Activated effector memory CD4-positive, alpha-beta T cell treated with anti-CD3 and anti-CD28 coated beads, Interleukin-2, amount 50 U/mL, for 16 hours (primary cell): ENCODE results near the gene FAM171A1.
"Not testable (repeated sequence)": the region's sequence is repeated elsewhere in the genome, so short reads cannot be mapped to it uniquely, and the experiment has no call there.

Source experiments
- DNase-seq: peaks from one replicate; pipeline ENCODE4 v3.0.0-alpha.2; 2020

Gene FAM171A1

DNA sequence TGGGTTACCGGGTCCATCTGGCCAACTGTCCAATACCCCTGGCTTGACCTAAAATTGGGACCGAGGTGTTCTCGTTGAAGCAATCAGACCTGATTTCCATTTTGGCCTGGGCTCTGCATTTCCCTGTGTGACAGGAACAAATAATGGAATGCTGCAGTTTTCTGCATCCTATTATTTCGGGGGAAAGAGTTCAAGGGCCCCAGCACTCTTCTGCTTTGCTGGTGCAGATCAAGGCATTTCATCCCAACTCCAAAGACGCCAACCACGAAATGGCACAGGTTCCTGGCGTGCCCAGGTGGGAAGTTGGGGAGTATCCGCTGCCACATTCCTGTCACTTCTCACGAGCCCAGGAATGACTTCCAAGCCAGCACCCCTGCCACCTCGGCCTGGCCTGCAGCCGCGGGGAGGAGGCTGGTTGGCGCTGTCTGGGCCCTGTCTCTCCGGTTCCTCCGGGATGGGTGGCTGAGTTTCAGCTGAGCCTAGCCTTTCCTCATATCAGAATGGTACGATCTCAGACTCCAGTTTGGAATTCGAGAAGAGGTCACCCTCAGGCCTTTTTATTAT lies 56.5 kb downstream of the FAM171A1 start:
- DNase-seq: no peak

DNA sequence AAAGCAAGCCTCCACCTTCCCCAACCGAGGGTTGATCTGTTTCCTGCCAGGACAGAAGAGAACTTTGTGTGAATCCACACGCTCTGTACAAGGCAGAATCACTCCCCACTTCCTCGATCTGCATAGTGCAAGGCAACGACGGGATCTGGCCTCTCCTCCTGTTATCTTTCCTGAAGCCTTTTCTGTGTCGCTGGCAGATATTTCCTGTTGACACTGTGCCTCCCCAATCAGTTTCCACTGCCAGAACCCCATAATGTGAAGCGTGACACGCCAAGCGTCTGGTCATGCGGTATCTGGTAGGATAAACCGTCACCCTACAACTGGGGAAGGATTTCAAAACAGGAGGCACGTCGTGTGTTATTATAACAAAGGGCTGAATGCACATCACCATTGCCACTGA lies 57.2 kb downstream of the FAM171A1 start:
- no peak for DNase-seq

GRCh38 chr10:15313047-15313446 lies 58.0 kb downstream of the FAM171A1 start:
- DNase-seq: no peak

GRCh38 chr10:15311569-15312280 lies 59.4 kb downstream of the FAM171A1 start:
- no peak for DNase-seq

DNA sequence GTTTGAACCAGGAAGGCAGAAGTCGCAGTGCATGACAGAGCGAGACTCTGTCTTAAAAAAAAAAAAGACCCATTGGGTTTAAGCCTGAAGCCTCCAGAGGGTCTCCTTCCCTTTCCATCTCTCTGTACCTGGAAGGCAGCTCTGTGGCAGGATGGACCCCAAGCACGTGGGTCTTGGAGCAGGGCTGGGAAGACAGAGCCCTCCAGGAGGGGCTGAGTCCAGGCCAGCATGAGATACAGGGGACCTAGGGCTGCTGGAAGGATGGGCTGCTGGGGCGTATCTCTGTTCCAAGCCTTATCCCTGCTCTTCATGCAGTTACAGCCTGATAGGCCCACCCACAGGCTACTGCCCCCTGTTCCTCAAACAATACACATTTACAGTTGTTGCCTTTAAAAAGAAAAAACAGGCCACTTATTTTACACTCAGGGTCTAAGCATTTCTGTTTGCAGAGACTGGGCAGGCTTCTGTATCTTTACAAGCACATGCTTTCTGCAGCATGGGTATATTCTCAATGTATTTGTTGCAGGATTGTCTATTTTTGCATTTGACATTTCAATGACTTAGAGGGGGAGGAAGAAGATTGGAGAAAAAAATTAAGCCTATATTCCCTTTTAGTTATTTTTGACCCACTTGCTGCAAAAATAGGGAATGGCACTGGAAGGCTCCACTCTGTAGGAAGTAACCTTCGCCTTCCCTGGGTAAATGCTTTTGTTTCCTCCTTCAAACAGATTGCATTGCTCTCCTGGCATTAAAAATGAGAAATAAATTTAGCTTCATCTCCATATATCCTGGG lies 60.1 kb downstream of the FAM171A1 start:
- no peak for DNase-seq

GRCh38 chr10:15309221-15309620 lies 61.9 kb downstream of the FAM171A1 start:
- DNase-seq: no peak

GRCh38 chr10:15306735-15307280 lies 64.3 kb downstream of the FAM171A1 start:
- no peak for DNase-seq

DNA sequence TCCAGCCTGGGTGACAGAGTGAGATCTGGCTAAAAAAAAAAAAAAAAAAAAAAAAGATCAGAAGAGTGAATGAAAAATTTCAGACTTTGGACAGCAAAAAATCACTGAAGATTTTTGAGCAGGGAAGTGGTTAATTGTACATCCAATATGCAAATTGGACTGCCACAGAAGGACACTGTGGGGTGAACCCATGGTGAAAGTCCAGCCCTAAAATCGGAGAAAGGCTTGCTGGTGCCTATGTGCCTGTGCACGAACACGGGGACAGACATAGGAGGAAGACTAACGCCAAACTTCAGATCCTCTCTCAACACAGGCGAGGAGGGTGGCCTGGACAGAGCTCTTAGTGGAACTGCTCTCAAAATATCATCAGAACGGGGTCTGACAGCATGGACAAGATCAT lies 65.5 kb downstream of the FAM171A1 start:
- no peak for DNase-seq

DNA sequence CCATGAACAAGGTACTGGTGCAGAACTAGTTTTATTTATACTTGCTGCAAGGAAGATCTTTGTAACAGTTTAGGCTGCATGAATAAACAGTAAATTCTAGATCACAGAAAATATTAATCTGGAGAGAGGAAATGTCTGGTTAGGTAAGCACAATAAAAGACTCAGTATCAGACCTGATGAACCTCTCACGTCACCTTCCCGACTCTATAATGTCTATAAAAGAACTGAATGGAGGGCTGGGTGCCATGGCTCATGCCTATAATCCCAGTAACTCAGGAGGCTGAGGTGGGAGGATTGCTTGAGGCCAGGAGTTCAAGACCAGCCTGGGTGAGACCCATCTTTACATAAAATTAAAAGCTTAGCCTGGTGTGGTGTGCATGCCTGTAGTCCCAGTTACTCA lies 65.9 kb downstream of the FAM171A1 start:
- DNase-seq: no peak

DNA sequence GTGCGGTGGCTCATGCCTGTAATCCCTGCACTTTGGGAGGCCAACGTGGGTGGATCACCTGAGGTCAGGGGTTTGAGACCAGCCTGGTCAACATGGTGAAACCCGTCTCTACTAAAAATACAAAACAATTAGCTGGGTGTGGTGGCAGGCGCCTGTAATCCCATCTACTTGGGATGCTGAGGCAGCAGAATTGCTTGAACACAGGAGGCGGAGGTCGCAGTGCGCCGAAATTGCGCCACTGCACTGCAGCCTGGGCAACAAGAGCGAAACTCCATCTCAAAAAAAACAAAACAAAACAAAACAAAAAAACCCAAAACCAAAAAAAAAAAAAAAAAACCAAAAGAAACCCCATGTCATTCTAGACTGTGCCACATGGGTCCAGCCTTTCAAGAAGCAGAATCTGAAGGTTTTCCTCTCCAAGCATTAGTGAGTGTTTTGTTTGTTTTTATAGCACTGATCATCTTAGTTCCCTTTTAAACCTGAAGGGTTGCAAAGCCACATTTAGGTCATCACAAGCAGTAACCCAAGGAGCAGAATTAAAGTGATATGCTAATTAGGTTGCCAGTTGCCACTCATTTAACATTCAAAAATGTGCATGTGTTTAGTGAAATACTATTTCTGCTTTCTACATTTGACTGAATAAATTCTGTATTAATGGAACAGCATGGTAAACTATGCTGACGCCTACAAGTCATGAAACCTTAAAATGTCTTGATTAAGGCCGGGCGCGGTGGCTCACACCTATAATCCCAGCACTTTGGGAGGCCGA lies 68.7 kb downstream of the FAM171A1 start:
- DNase-seq: not testable (repeated sequence)

GRCh38 chr10:15300697-15301096 lies 70.4 kb downstream of the FAM171A1 start:
- DNase-seq: no peak

DNA sequence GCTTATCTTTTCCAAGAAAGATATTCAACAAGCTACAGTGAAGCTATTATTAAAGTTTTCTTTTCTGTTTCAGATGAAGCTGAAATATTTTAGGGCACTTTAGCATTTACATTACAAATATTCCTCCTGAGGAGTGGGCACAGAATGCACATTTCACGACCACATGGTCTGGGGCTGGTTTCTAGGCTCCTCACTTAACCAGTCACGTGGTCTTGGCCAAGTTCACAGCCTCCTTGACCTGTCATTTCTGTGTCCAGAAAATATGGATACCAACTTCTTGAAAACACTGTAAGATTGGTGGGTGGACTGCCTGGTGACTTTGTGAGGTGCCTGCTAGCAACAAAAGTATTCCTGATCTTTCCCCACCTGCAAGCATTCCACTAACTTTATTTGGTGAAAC lies 70.9 kb downstream of the FAM171A1 start:
- no peak for DNase-seq

DNA sequence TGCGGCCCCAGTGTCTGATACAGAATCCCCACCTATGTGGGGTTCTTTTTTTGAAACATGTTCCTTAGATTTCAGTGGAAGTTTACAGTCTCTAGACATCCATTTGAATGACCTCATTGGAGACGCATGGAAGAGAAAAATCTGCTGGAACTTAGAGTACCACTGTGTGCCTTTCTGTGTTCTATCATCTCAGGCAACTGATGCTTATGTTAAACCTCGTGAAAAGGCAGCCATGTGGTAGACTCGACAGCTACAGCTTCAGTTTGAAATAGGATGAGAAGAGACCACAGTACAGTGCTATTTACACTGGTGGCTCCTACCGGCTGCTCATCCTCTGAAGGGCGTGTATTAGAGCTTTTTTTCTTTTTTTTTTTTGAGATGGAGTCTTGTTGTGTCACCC lies 74.4 kb downstream of the FAM171A1 start:
- DNase-seq: no peak

DNA sequence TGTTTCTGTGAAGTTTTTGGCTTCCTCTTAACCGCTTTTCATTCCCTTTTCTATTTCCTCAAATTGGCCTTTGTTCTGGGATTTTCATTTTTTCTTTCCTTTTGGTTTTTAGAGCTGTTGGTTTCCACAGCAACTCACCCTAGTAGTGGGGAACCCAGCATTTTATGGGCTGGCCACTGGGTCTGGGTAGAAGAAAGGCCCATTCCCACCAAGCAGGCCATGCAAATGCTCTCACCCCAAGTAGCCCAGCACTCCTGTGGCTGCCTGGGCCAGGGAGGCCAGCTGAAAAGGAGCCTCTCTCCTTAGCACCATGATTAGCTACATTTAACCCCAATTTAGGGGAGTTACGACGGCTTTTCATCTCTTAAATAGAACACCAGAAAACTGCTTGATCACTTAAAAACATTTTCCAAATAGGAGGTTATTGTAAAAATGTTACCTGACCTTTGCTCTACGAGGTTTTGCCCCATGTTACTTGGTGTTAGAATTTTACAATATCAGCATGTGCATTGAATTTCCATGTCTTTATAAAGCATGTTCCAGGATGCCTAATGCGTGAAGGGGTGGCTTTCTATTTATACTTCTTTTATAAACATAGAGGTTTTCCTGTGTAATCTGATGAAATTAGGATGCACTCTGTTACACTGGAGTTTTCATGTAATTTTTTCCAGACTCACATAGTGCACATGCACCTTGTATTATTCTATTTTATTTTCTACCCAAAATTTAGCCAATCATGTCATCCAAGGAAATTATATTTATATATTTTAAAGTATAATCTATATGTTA lies 75.4 kb downstream of the FAM171A1 start:
- DNase-seq: no peak

- DNase-seq: no peak
Measured at GRCh38 chr10:15293862-15294842, 76.9 kb downstream of the FAM171A1 start.

- DNase-seq: no peak
Measured at GRCh38 chr10:15290671-15291070, 80.4 kb downstream of the FAM171A1 start.

DNA sequence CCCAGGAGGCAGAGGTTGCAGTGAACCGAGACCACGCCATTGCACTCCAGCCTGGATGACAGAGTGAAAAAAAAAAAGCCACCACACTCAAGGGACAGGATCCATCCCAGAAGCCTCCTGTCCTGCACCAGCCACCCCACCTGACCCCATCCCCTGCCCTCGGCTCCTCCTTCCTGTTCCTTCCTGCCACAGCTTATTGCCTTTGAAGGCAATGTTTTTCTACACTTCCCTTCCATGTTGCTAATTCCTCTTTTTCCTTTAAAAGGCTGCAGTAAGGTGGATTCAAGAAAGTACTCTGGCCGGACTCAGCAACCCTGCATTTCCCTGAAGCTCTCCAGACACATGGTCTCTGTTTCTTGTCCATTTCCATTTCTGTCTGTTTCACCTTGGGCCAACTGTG lies 80.9 kb downstream of the FAM171A1 start:
- DNase-seq: no peak

GRCh38 chr10:15280974-15281373 lies 90.1 kb downstream of the FAM171A1 start:
- DNase-seq: no peak

DNA sequence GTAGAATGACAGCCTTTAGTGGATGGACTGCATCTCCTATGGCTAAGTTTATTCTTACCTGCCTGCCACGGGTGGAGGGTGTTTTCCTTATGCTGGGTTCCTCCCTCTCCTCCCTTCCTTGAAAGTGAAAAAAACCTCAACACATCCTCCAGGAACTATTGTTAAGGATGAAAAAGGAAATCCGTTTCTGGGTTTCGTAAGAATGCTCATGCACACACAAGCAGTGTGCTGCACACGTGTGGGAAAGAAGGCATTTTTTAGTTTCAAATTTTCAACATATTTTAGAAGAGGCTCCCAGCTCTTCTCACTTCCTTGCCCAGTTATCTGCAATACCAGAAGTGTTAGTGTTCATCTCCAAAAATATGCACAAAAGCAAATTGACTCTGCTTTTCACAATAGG lies 90.6 kb downstream of the FAM171A1 start:
- no peak for DNase-seq

GRCh38 chr10:15279236-15279635 lies 91.9 kb downstream of the FAM171A1 start:
- no peak for DNase-seq

DNA sequence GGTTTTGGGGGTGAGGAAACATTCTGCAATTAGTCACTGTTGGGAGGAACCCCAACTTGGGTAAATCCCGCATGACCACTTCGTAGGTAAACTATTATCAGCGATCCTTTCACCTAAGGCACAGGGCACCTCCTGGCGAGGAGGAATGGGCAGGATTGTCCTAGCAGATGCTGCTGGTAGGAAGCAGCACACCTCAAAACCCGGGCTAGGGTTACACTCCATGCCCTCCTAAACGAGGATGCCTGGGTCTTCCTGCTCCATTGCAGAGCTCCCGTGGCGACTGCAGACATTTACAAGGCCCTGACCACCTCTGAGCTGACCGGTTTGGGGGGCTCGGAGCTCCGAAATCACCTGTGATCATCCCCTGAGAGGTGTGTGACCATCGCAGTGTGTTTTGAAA lies 92.3 kb downstream of the FAM171A1 start:
- DNase-seq: no peak
